Measurements from ENCODE around the gene RNF10.
"Not testable (repeated sequence)": the region's sequence is repeated elsewhere in the genome, so short reads cannot be mapped to it uniquely, and the experiment has no call there.

Gene RNF10

DNA sequence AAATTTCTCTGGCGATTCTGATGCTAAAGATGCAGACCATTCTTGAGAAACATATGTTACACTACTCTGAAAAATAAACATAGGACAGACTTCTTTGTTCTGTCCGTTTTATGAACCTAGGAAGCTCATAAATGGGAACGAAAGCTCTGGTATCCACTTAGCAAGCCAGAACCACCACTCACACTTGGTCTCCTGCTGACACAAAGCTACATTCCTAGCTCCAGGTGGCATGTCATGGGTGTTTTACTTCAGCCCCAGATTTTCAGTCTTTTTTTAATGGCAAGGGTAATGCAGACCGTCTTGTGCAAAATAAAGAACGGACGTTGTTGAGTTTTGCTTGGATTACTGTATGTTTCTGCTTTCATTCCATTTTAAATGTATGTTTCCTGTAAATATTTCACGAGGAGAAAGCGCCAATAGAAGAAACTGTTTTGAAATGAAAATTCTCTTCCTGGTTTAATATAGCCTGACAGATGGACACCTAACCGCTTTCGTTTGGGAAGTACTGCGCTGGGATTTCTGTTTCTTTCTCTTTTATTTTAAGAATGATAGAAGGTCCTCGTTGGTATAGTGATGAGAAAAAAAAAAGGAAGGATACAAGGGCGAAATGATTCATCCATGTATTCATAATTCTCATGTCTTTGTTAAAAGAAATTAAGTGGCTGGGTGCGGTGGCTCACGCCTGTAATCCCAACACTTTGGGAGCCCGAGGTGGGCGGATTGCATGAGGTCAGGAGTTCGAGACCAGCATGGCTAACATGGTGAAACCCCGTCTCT lies 4.3 kb upstream of the RNF10 start:
- no peak for DNase-seq

DNA sequence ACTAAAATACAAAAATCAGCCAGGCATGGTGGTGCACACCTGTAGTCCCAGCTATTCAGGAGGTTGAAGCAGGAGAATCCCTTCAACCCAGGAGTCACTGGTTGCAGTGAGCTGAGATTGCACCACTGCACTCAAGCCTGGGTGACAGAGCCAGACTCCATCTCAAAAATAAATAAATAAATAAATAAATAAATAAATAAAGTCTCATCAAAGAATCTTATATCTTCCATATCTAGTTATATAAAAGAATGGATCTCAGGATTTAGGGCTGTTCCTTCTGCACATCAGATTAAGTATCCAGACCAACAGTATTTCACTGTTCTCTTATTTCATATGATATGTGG lies 3.8 kb upstream of the RNF10 start:
- not testable (repeated sequence) for DNase-seq

DNA sequence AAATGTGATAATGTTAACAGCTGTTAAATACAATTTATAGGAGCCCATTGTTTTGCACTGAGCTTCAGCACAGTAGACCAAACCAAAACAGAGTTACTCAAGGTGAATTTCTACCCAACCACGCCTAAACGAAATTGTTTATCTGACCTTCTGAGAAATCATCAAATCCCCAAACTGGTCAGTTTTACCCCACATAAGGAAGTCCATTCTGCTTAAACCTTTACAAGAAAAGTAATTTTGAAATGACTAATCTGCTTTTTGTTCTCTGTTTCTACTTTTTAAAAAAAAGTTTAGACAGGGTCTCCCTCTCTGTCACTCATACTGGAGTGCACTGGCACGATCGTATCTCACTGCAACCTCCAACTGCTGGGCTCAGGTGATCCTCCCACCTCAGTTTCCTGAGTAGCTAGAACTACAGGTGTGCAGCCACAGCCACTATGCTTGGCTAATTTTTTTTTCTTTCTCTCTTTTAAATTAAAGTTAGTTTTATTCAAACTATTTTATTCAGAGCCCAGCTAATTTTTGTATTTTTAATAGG lies 1.4 kb upstream of the RNF10 start:
- no peak for DNase-seq

DNA sequence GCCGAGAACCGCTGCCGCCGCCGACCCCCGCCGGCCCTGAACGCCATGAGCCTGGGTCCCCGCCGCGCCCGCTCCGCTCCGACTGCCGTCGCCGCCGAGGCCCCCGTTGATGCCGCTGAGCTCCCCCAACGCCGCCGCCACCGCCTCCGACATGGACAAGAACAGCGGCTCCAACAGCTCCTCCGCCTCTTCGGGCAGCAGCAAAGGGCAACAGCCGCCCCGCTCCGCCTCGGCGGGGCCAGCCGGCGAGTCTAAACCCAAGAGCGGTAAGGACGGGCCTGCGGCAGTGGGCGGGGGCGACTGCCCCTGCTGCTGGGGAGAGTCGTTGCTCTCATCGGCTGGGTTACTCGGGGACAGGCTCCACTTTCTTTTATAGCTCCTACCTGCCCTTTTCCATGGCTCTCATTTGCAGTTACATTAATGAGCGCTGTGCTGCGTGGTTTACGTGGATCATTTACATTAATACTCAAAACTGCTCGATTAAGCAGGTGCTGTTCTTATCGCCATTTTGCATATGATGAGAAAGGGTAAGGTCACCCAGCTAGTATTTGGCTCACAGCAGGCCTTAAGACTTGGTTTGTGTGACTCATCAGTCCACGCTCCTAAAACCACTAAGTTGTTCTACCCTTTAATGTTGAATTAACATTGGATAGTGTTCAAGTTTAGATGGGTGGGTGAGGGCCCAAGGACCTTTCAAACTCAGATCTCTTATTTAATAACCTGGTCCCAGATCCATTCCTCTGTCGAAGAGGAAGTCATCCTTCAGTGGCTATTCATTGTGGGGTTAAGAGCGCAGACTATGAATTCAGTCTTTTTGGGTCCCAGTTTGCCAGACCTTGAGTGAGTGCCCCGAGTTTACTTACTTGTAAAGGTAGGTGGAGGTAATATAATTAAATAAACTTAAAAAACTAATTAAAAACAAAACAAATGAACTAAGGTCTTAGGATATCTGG lies 823 bp downstream of the RNF10 start:
- peak; percentile 23 for DNase-seq

DNA sequence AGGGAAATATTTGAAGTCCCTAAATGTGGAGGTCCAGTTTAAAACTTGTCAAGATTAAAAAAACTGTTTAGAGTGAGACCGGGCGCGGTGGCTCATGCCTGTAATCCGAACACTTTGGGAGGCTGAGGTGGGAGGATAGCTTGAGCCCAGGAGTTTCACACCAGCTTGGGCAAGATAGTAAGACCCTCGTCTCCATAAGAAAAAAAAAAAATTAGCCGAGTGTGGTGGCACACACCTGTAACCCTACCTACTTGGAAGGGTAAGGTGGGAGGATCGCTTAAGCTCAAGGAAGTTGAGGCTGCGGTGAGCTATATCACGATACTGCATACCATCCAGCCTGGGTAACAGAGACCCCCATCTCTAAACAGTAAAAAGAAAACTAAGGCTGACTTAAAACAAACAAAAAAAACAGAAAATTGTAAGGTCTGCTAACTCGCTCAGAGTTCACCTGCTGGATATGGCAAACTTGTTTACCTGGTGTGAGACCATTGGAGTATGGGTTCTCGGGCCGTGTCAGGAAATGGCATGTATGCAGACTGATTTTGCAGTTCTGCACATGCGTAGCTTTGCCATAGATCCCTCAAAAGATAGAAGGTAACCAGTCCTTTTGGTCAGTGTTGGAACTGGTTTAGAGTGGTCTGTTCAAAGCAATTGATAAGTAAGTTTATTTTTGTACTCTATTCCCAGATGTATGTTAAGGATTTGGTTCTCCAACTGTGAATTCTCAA lies 2.1 kb downstream of the RNF10 start:
- DNase-seq = no peak

DNA sequence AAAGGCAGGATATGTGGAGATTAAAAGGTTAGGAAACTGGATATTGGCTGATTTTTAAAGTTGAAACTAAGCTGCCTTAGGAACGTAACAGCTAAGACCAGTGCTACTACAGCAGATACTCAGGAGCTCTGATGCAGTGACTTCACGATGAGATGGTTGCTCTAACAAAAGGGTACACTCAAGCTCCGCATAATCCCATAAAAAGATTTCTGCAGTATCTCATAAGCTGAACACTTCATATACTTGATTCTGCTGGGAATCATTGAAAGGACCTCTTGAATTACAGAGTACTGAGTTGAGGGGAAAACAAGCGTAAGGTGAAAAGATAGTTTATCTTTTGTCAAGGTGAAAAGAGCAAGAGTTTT lies 3.7 kb downstream of the RNF10 start:
- no peak for DNase-seq

DNA sequence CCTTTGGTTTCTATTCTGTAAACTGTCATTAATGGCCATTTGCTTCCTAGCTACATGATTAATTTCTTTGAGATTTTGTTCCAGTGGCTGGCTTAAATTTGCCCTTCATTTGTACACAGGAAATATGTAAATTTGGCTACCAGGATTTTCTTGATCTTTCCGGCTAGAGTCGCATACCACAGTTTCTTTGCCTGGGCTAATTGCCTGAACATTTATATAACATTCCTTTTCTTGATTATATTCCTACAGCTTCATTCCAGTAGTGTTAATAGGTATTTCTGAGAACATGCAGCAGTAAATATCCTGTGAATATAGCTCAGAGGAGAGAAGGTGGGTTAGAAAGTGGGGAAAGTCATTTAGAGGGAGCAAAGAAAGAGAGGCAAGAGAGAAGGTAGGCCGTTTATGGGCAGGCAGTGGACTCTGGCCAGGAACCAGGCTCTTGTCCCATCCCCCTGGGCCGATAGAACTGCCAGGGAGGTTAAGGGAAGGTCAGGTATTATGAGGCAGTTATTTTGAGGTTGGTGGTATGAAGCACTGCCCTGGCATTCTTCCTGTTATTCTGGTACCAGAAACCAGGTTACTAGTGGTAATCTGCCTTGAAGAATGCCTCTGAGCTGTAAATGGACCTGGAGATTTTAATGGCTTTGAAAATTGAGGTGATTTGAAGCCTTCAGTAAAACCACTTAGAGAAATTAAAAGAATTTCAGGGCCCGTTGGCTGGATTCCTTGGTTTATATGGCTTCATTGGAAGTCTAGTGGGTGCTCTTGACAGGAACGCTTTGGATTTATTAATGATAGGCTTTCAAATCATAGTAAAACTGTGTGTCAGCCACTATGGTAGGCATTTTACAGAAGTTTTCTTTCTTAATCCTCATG lies 4.4 kb downstream of the RNF10 start:
- DNase-seq = no peak

DNA sequence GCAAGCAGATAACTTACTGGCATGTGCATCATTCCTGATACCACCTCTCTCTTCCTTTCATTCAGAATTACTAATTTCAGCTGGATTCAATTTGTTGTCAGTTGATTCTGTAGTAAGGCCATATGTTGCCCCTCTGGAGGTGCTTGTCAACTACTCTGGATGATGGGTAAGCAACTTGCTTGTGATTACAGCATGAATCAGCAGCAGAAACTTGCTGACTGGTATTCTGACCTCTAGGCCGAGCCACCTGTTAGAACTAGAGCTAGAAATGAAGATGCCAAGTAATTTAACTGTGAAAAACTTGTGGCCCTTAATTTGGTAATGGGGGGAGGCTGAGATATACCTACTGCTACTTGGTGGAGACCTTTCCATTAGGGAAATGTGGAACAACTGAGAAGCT lies 5.1 kb downstream of the RNF10 start:
- no peak for DNase-seq

DNA sequence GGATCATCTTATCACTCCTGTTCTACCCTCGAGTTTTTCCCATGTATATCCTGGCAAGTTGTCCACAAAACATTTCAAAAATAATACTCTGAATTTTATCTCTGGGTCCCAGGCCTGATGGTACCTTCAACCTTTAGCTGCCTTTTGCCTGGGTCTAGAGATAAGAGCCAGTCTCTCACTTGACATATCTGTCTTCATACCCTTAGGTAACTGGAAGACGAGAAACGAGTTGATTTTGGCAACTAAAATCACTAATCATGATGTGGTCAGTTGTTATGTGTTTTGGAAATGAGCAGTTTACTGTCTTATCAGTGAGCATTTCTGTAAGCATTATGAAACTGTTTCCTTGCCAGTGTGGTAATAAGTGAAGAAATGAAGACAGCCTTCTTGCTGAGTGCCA lies 6.3 kb downstream of the RNF10 start:
- no peak for DNase-seq

DNA sequence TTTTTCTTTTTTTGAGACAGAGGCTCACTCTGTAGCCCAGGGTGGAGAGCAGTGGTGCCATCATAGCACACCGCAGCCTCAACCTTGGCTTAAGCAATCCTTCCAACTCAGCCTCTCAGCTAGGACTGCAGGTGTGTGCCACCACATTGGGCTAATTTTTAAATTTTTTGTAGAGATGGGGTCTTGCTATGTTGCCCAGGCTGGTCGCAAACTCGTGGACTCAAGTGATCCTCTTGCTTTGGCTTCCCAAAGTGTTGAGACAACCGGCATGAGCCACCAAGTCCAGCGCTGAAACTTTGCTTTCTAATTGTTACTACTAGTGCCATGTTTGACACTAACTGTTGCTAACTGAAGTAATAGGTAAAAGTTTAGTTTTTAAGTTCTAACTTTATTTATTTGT lies 8.0 kb downstream of the RNF10 start:
- no peak for DNase-seq

DNA sequence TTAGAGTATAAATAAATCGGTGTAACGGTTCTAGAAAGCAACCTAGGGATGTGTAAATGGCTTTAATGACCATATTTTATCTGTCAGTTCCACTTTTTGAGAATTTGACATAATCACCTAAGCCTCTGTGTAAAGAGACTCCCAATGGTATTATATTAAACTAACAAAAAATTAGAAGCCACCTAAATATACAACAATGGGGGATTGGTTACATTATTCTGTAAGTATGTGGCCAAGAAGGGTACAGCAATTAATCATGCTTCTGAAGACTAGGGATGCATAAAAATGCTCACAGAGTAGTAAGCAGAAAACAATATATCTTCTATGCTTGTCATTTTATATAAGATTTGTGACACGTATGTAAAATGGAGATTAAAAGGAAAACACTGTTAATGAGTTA lies 10.5 kb downstream of the RNF10 start:
- no peak for DNase-seq

DNA sequence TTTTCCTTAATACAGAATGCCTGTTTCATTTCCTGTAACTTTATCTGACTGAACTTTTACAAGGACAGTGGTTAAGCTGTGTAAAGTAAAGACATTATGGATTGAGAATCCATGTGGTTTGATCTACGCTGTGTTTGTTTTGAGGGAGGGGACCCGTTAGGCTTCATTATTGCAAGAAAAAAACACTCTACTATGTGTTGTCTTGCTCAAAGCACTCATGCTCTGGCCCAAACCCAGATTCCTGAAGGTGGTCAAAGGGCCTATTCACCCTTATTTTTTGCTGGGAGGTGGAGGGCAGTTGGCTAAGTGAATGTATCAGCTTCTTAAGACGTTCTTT lies 11.9 kb downstream of the RNF10 start:
- no peak for DNase-seq

DNA sequence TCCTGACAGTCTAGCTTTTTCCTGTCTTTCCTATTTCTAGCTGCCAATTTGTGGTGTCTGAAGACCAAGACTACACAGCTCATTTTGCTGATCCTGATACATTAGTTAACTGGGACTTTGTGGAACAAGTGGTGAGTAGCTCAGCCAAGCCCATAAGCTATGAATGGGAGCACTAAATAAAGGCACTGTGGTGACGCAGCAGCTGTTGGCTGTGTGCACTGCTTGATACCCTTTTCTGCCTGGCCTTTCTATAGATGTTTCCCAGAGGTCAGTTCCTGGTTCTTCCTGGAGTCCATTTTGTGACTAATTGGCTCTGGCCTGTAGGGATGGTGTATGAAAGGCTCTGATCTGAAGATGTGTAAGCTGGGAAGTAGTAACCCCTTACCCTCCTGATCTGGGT lies 20.5 kb downstream of the RNF10 start:
- DNase-seq = no peak

DNA sequence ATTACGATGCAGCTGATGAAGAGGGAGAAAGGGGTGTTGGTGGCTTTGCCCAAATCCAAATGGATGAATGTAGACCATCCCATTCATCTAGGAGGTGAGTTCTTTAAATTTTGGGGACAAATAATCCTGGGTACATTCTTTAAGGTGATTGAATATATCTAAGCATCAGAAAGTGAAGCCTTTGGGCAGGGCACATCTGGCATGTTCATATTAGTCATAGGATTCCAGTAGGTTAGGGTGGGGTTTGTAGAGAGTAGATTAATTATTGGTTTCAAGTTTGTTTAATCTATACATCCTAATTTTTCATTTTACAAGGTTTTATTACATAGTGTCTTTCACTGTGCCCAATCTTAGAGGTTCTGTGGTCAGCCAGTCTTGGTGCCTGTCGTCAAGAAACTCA lies 23.4 kb downstream of the RNF10 start:
- DNase-seq = no peak

DNA sequence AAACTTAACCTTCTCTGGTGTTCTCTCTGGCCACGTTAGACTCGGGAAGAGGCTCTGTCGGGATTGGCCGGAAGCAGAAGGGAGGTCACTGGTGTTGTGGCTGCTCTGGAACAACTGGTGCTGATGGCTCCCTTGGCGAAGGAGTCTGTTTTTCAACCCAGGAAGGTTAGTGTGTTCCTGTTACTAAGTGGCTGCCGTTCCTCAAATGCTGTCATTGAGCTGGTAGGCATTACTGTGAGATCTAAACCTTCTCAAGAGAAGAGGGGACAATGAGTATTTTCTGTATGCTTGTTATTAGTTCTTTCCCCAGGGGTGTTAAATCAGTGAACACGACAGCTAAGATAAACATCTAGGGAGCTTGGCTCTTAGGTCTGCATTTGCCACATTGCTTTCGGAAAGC lies 28.8 kb downstream of the RNF10 start:
- no peak for DNase-seq

DNA sequence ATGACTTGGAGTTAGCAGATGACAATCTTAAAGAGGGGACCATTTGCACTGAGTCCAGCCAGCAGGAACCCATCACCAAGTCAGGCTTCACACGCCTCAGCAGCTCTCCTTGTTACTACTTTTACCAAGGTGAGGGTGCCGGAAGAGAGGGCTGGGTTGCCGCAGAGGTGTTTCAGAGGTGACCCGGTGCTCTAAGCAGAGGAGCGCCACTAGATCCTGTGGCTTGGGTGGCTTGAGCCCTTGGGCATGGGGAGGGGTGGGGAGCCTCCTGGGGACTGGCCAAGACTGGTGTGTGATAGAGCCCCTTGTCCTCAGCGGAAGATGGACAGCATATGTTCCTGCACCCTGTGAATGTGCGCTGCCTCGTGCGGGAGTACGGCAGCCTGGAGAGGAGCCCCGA lies 29.3 kb downstream of the RNF10 start:
- DNase-seq = no peak

DNA sequence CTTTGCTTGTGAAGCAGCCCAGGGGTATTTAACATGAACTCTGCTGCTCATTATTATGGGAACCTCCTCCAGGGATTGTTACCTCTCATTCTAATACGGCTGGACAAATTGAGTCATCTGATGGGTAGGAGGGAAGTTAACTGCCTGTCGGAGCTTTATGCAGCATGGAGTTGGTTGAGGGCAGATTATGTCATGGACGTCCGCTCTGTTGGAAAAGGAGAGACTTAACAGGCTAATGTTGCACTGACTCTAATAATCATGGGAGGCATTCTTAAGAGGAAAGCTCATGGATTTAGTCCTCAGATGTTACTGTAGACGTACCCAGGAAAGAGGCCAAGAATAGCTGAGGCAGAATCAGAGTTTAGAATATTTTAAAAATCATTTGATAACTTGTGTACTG lies 37.1 kb downstream of the RNF10 start:
- no peak for DNase-seq

DNA sequence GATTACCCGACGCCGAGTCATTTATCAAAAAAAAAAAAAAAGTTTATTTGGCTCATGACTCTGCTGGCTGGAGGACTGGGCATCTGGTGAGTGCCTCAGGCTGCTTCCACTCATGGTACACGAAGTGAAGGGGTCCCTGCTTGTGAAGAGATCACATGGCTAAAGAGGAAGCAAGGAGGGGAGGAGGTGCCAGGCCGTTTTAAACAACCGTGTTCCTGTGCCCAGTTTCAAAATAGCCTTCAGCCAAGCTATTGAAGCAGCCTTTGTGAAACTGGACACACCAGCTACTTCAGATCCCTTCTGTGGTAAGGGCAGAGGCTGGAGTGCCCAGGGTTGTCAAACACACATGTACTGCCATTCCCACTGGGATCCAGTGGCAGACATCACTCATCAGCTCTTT lies 39.4 kb downstream of the RNF10 start:
- DNase-seq = no peak

DNA sequence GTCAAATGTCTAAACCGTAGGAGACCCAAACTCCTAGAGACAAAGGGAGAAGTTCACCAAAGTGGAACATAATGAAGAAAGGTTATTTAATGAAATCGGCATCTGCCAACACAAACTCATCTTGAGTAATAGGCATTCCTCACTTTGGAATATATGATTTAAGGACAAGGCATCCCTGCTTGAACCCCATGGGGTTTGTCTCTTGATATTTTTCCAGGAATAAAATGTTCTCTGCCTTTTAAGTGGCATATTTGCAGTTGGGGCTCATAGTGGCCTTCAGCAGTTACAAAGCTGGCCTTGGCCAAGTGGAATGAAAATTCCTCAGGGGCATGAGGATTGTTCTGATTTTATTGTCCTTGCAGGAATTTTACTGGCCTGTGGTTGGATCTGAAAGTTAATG lies 40.0 kb downstream of the RNF10 start:
- no peak for DNase-seq

DNA sequence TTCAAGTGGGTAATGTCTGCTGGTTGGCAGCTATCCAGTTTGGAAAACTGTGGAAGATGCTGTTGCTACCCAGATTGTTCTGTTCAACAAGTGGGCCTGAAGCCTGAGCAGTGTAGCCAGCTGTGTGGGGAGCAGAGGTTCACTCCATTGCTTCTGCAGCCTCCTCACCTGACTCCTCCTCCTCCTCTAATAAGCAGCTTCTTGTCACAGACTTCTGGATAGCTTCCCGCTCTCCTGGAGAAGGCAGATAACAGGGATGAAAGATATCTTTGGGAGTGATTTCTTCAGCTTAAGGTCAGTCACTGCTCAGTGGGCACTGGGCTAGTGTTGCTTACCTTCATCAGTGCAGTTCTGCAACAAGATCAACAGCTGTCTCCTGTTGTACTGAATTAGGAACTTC lies 45.0 kb downstream of the RNF10 start:
- DNase-seq = no peak

DNA sequence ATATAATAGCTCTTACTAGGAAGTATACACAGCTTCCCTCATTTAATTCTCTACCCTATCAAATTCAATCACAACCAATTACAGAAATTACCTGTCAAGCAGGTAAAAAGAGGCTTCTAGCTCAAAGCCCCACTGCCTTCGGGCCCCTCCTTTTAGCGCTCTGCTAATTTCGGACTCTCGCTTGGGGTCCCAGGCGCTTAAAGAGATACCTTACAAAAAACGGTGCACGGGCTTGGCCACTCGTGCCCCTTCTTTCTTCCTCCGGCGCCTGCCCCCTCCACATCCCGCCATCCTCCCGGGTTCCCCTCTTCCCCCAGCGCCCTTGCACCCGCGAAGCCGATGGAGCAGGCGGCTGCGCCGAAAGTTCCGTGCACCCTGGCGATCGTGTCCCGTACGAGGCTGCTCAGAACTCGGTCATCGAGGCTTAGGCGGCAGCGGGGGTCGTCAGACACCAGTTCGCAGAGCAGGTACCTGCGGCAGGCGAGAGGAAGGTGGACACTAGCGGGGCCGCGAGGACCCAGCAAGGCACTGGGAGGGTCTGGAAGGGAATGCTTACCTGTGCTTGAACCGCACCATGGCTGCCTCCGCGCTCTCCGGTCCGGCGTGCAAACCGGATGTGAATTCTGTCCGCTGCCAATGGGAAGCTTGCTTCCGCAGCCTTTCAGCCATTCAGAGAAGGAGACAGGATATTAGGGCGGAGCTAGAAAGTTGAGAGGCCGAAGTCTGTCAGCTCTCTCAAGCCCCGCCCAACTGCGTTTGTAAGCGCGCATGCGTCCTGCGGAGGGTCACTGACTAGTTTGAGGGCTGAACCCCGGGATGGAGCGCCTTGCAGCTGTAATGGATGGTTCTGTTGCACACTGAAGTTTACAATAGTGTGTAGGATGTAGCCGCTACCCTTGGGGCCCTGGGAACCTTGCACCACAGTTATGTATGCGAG lies 46.9 kb downstream of the RNF10 start, which contains the start of gene POP5:
POP5 (minus strand) TSS at position 616 of the 937 bp plus-strand sequence; CDS start at position 576, 40 bp downstream.
- DNase-seq = peak; percentile 88
